CD8-positive, alpha-beta memory T cell (primary cell): Measurements from ENCODE around the gene RGS3. TPM values are rescaled to one million over a fixed set of nuclear protein-coding genes. Genes with fewer than 3 reads are reported as not detected.

Source experiments
- CTCF ChIA-PET: fragments of 350-600 bp; sonication (Branson Sonifier 250); formaldehyde crosslinking; loops from one replicate; lab custom pipeline; 2021; ENCODE audit warnings: antibody characterized with exemption; lab: Charles Lee
- POLR2A ChIA-PET: fragments of 350-600 bp; sonication (Branson Sonifier 250); formaldehyde crosslinking; loops from one replicate; lab custom pipeline; 2021; ENCODE audit warnings: antibody characterized with exemption; lab: Charles Lee
- DNase-seq, 5 donors: peaks; one replicate each; pipeline versions ENCODE4 v3.0.0 to v3.0.0-alpha.2; 2020 to 2022; ENCODE audit warnings: mixed read lengths in 1 of 5
- H3K27ac ChIP-seq: one replicate; pipeline ENCODE4 v1.7.0; 2013; ENCODE audit warnings: low read depth, mild to moderate bottlenecking, low read length, moderate library complexity
- H3K27me3 ChIP-seq: 2 replicates; pipeline ENCODE4 v1.7.0; 2013; ENCODE audit warnings: low read length, mild to moderate bottlenecking; ENCODE audit not compliant: insufficient read depth, poor library complexity, severe bottlenecking
- H3K36me3 ChIP-seq: 2 replicates; pipeline ENCODE4 v1.7.0; 2013; ENCODE audit warnings: mild to moderate bottlenecking, low read length, moderate library complexity; ENCODE audit not compliant: insufficient read depth
- H3K4me1 ChIP-seq: 2 replicates; pipeline ENCODE4 v1.7.0; 2013; ENCODE audit warnings: mild to moderate bottlenecking, low read length, moderate library complexity; ENCODE audit not compliant: insufficient read depth
- H3K4me3 ChIP-seq: 2 replicates; pipeline ENCODE4 v1.7.0; 2013; ENCODE audit warnings: mild to moderate bottlenecking, low read length
- H3K9me3 ChIP-seq: 2 replicates; pipeline ENCODE4 v1.7.0; 2013; ENCODE audit warnings: mild to moderate bottlenecking, low read length
- H3K27ac Mint-ChIP-seq, 8 donors: one replicate each; pipeline ENCODE4 v1.8.0; 2020 to 2021; ENCODE audit warnings: mixed read lengths in 8 of 8, mild to moderate bottlenecking in 6 of 8, inconsistent platforms in 3 of 8, moderate library complexity in 3 of 8
- H3K27me3 Mint-ChIP-seq, 2 donors: one replicate each; pipeline ENCODE4 v1.8.0; 2020 to 2021; ENCODE audit warnings: mixed read lengths in 2 of 2, mild to moderate bottlenecking in 1 of 2, moderate library complexity in 1 of 2
- H3K36me3 Mint-ChIP-seq, 3 donors: one replicate each; pipeline ENCODE4 v1.8.0; 2020 to 2021; ENCODE audit warnings: mixed read lengths in 3 of 3, inconsistent platforms in 1 of 3, mild to moderate bottlenecking in 1 of 3
- H3K4me1 Mint-ChIP-seq, 3 donors: one replicate each; pipeline ENCODE4 v1.8.0; 2020 to 2021; ENCODE audit warnings: mixed read lengths in 3 of 3, inconsistent platforms in 1 of 3, mild to moderate bottlenecking in 1 of 3
- H3K4me3 Mint-ChIP-seq, 7 donors: one replicate each; pipeline ENCODE4 v1.8.0; 2020 to 2021; ENCODE audit warnings: mixed read lengths in 7 of 7, mild to moderate bottlenecking in 6 of 7, moderate library complexity in 4 of 7, inconsistent platforms in 2 of 7
- H3K9me3 Mint-ChIP-seq, 5 donors: one replicate each; pipeline ENCODE4 v1.8.0; 2020 to 2022; ENCODE audit warnings: mixed read lengths in 5 of 5, mild to moderate bottlenecking in 3 of 5, moderate library complexity in 2 of 5, inconsistent platforms in 1 of 5
- polyA plus RNA-seq: library from polyadenylated mRNA; unstranded; fragments of 300-500 nt; fragmentation: Illumina TruSeq; gene quantifications from one replicate; pipeline ENCODE4 v1.2.3, GENCODE V29; 2021
- total RNA-seq, 2 experiments: library from RNA; stranded (reverse); gene quantifications; one replicate each; pipeline ENCODE4 v1.2.3, GENCODE V29; 2021

The RGS3 gene
- total and polyA plus RNA-seq, 3 experiments from 2014 or later: 59.8 to 91.2 (median 89.2) TPM

DNA sequence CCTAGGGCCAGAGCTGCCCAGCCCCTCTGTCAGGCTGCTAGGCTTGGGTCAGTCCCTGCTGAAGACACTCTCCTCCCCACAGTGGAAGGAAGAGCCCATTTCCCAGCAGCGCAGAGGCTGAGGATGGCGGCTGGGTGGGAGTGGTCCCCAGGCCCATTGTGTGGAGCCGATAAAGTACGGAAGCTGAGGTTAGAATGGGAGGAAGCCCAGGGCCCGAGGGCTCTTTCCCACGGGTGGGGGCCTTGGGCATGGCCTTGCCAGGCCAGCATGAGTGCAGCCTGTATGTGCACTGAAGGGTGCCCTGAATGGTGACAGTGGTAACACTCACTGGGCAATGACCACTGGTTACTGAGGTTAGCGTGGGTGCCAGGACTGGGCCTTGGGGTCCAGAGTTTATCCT lies 125.9 kb downstream of the RGS3 start:
- Mint-ChIP-seq H3K9me3 (no peaks in the 10 kb centered on the region), H3K36me3 (peaks cover 0 to 61% (median 5%) of the 10 kb centered on the region in 3 donors), H3K27ac (peak overlapping the region in 4 of 8 donors; percentile 39 to 74 (median 59)), H3K4me1 (peaks cover 32 to 50% (median 46%) of the 10 kb centered on the region in 3 donors), H3K27me3 (no peaks in the 10 kb centered on the region), H3K4me3 (no peak overlapping the region)
- peaks cover 4% of the 10 kb centered on the region for H3K36me3 ChIP-seq
- H3K27ac ChIP-seq: no peak overlapping the region
- H3K9me3 ChIP-seq: no peaks in the 10 kb centered on the region
- no peak overlapping the region for H3K4me3 ChIP-seq
- ChIA-PET CTCF (interaction anchor here (1.0 to 6.5 kb wide), 6 partner anchors 13 to 143 kb away, joined by 3 to 45 read pairs (median 6); no protein-coding TSS in a partner anchor), POLR2A (no interaction called here)
- DNase-seq: no peak
- H3K4me1 ChIP-seq: peaks cover 4% of the 10 kb centered on the region
- no peaks in the 10 kb centered on the region for H3K27me3 ChIP-seq

DNA sequence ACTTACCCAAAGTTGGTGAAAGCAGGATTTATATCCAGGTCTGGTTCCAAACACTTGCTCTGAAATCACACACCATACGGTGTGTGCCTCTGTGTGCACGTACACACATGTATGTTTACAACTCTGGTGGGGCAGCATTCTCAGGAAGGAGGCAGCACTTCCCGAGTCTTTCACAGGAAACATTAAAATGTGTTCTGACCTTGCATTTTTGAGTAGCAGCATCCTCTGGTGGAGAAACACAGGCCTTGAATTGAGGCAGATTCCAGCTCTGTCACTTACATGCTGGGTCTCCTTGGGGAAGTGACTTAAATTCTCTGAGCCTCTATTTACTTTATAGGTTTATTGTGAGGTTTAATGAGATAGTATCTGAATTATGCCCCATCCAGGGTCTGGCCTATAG lies 126.4 kb downstream of the RGS3 start:
- CTCF ChIA-PET: interaction anchor here (0.8 to 6.5 kb wide), 6 partner anchors 12 to 143 kb away, joined by 3 to 45 read pairs (median 6); no protein-coding TSS in a partner anchor
- H3K27ac ChIP-seq: no peak overlapping the region

DNA sequence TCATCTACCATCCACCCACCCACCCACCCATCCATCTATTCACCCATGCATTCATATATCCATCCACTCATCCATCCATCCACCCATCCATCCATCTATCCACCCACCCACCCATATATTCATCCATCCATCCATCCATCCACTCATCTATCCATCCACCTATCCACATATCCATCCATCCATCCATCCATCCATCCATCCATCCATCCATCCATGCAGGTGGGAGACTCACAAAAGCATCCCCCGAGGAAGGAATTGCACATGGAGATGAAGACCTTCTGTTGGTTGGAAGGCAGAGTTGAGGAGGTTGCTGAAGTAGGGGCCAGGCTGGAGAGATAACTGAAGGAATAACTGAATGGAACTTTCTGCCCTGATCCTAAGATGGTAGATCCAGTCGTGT lies 126.9 kb downstream of the RGS3 start:
- Histone ChIP-seq H3K4me3 (no peak overlapping the region), H3K27ac (no peak overlapping the region), H3K36me3 (no peaks in the 10 kb centered on the region), H3K27me3 (no peaks in the 10 kb centered on the region), H3K4me1 (peaks cover 4% of the 10 kb centered on the region), H3K9me3 (no peaks in the 10 kb centered on the region)
- POLR2A ChIA-PET: no interaction called here
- peak overlapping the region in 3 of 8 donors; percentile 29 to 90 (median 73) for H3K27ac Mint-ChIP-seq
- H3K4me1 Mint-ChIP-seq: peaks cover 23 to 41% (median 36%) of the 10 kb centered on the region in 3 donors
- no peak overlapping the region for H3K4me3 Mint-ChIP-seq
- H3K9me3 Mint-ChIP-seq: no peaks in the 10 kb centered on the region
- CTCF ChIA-PET: interaction anchor here (0.8 to 6.5 kb wide), 4 partner anchors 65 to 144 kb away, joined by 3 to 45 read pairs (median 27); no protein-coding TSS in a partner anchor
- peaks cover 0 to 59% (median 2%) of the 10 kb centered on the region in 3 donors for H3K36me3 Mint-ChIP-seq
- no peaks in the 10 kb centered on the region for H3K27me3 Mint-ChIP-seq
- no peak for DNase-seq

More for the DNA sequence above, 126.4 kb downstream of the RGS3 start:
- no peak for DNase-seq
- Mint-ChIP-seq H3K4me1 (peaks cover 28 to 46% (median 41%) of the 10 kb centered on the region in 3 donors), H3K9me3 (no peaks in the 10 kb centered on the region), H3K27me3 (no peaks in the 10 kb centered on the region), H3K4me3 (peak overlapping the region in 1 of 7 donors; percentile 5), H3K27ac (peak overlapping the region in 4 of 8 donors; percentile 22 to 82 (median 56)), H3K36me3 (peaks cover 0 to 59% (median 2%) of the 10 kb centered on the region in 3 donors)
- no peaks in the 10 kb centered on the region for H3K27me3 ChIP-seq
- H3K9me3 ChIP-seq: no peaks in the 10 kb centered on the region
- H3K4me3 ChIP-seq: no peak overlapping the region
- H3K36me3 ChIP-seq: no peaks in the 10 kb centered on the region
- POLR2A ChIA-PET: no interaction called here
- peaks cover 4% of the 10 kb centered on the region for H3K4me1 ChIP-seq

DNA sequence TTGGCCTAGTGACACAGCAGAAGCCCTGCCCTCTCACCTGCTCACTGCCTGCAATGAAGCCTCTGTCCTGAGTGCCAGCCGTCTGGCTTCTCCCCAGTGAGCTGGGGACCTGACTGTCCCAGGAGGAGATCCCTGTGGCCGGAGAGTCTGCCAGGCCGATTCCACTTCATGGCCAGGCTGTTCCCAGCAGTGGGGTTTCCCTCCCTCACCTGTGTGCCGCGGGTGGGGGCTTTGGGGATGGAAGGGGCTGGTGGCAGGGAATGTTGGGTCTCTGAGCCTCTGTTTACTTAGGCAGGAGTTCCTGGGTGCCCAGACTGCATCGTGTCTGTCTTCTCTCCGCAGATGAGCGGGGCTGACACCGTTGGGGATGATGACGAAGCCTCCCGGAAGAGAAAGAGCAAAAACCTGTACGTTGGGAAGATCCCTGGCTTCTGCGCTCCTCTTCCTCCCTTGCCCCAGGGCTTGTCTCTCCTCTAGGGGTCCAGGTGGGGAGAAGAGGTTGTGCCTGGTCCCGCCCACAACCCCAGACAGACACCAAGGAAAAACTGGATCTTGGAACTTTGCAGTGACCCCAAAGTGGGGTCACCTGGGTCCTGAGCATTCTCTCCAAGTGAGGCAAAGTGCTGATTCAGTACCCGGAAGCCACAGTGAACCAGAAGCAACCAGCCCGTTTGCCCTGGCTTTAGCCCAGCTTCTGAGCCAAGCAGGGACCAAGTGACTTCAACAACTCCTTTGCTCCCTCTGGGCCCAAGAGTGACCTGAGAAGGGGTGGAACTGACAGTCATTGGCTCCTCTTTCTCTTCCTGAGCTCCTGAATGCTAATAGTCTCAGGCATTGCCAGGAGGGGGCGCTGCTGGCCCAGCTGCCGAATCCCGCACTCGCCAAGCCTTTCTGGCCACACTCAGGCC lies 127.7 kb downstream of the RGS3 start:
- ChIA-PET POLR2A (no interaction called here), CTCF (interaction anchor here (0.5 to 5.7 kb wide), 5 partner anchors 9 to 182 kb away, joined by 3 to 45 read pairs (median 4); no protein-coding TSS in a partner anchor)
- Histone ChIP-seq H3K27ac (no peak overlapping the region), H3K4me3 (no peak overlapping the region), H3K9me3 (no peaks in the 10 kb centered on the region), H3K4me1 (peaks cover 4% of the 10 kb centered on the region), H3K27me3 (no peaks in the 10 kb centered on the region), H3K36me3 (no peaks in the 10 kb centered on the region)
- Mint-ChIP-seq H3K4me1 (peaks cover 20 to 35% (median 29%) of the 10 kb centered on the region in 3 donors), H3K27me3 (no peaks in the 10 kb centered on the region), H3K9me3 (no peaks in the 10 kb centered on the region), H3K27ac (peak overlapping the region in 5 of 8 donors; percentile 47 to 74 (median 66)), H3K4me3 (no peak overlapping the region), H3K36me3 (peaks cover 0 to 59% (median 5%) of the 10 kb centered on the region in 3 donors)
- peak in 4 of 5 donors; percentile 17 to 49 (median 30) for DNase-seq

DNA sequence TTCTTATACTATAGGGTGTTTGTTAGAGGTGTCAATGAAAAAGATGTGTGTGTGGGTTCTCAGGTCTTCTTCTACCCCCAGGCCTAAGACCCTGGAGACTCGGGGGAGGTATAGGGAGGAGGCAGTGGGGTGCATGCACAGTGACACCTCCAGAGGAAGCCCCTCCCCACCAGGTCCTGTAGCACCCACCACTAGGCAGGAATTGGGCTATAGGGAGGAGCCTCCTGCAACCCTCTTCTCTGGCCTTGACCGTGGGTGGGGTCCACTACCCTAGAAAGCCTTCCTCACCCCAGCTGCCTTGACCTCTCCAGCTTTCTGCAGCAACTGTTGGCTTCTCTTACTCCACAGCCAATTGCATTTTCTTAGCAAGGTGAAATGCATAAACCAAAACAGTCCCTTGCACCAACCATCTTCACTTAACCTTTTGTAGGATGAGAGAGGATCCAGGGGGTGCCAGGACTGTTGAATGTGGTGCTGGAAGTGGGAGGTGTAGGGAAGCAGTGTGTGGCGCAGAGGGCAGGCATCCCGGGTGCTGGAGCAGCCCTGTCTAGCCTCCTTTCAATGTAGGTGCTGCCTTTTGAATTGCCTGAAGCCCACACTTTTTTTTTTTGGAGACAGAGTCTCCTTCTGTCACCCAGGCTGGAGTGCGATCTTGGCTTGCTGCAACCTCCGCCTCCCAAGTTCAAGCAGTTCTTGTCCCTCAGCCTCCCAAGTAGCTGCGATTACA lies 128.5 kb downstream of the RGS3 start:
- CTCF ChIA-PET: interaction anchor here (0.7 to 5.7 kb wide), 4 partner anchors 10 to 65 kb away, joined by 4 to 45 read pairs (median 8); no protein-coding TSS in a partner anchor
- Mint-ChIP-seq H3K9me3 (no peaks in the 10 kb centered on the region), H3K27me3 (no peaks in the 10 kb centered on the region), H3K27ac (peak overlapping the region in 6 of 8 donors; percentile 43 to 73 (median 54)), H3K4me3 (no peak overlapping the region), H3K36me3 (peaks cover 0 to 60% (median 6%) of the 10 kb centered on the region in 3 donors), H3K4me1 (peaks cover 14 to 29% (median 23%) of the 10 kb centered on the region in 3 donors)
- no peak overlapping the region for H3K4me3 ChIP-seq
- no peaks in the 10 kb centered on the region for H3K9me3 ChIP-seq
- POLR2A ChIA-PET: no interaction called here
- H3K4me1 ChIP-seq: peaks cover 4% of the 10 kb centered on the region
- H3K27ac ChIP-seq: no peak overlapping the region
- H3K27me3 ChIP-seq: no peaks in the 10 kb centered on the region
- no peak for DNase-seq
- H3K36me3 ChIP-seq: no peaks in the 10 kb centered on the region

DNA sequence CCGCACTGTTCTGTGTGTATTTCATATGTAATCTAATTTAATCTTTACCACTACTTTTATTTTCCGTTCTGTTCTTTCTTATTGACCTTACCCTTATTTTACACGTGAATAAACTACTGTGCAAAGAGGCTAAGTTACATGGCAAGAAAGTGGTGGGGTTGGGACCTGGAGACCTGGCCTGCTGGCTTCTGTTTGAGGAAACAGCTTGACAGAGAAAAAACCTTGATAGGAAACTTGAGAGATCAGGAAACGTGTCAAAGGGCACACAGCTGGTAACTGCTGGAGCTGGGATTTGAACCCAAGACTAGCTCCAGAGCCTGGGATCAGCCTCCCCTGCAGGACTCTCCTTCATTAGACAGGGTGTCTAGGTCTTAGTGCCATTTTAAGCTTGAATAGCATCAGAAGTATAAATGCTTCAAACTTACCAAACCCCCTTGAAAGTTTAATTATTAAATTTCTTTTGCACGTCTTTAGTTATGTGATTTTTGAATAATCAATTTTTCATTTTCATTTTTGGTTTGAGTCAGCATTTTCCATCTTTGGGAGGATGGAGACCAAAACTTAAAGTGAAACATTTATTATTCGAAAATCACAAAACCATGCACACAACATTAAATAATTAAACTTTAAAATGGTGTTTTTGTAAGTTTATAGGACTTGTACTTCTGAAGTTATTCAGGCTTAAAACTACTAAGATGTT lies 129.5 kb downstream of the RGS3 start:
- ChIA-PET CTCF (interaction anchor here (2.8 to 5.7 kb wide), 2 partner anchors 64 to 147 kb away, joined by 7 to 45 read pairs; no protein-coding TSS in a partner anchor), POLR2A (no interaction called here)
- DNase-seq: peak in 1 of 5 donors; percentile 24
- H3K27ac Mint-ChIP-seq: peak overlapping the region in 5 of 8 donors; percentile 3 to 58 (median 18)
- no peak overlapping the region for H3K4me3 Mint-ChIP-seq
- H3K27me3 Mint-ChIP-seq: no peaks in the 10 kb centered on the region
- peaks cover 0 to 69% (median 6%) of the 10 kb centered on the region in 3 donors for H3K36me3 Mint-ChIP-seq
- no peaks in the 10 kb centered on the region for H3K9me3 Mint-ChIP-seq
- Histone ChIP-seq H3K27me3 (no peaks in the 10 kb centered on the region), H3K36me3 (no peaks in the 10 kb centered on the region), H3K9me3 (no peaks in the 10 kb centered on the region), H3K4me1 (peaks cover 4% of the 10 kb centered on the region), H3K27ac (no peak overlapping the region), H3K4me3 (no peak overlapping the region)
- H3K4me1 Mint-ChIP-seq: peaks cover 14 to 29% (median 23%) of the 10 kb centered on the region in 3 donors

DNA sequence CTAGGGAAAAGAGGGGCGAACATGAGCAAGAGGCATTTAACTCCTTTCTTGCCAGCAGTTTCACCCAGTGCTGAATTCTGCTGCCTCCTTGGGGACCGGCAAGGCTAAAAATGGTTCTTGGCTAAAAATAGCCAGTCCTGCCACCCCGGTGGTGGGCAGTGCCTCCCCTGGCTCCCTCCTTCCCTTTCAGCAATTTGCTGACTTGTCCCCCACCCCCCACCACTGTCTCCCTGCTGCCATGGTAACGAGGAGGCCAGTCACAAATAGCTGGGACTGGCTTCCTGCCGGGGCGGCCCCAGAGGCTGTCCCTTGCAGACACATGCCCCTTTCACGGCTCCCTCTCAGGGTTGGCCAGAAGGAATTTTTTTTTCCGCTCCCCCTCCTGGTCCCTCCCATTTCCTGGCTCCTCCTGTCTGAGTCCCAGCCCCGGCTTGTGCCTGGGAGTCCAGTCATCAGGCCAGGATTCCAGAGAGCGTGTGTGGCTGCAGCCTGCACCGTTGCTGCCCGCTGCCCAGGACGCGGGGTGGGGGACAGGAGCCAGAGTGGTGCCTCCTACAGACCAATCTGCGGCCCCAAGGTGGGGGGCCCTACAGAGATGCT lies 130.3 kb downstream of the RGS3 start:
- ChIA-PET POLR2A (no interaction called here), CTCF (interaction anchor here (1.3 to 5.7 kb wide), 5 partner anchors 9 to 147 kb away, joined by 5 to 45 read pairs (median 7); no protein-coding TSS in a partner anchor)
- Mint-ChIP-seq H3K9me3 (no peaks in the 10 kb centered on the region), H3K36me3 (peaks cover 0 to 66% (median 4%) of the 10 kb centered on the region in 3 donors), H3K27ac (peak overlapping the region in 2 of 8 donors; percentile 26 to 54), H3K27me3 (no peaks in the 10 kb centered on the region), H3K4me1 (peaks cover 11 to 22% (median 19%) of the 10 kb centered on the region in 3 donors), H3K4me3 (no peak overlapping the region)
- Histone ChIP-seq H3K4me1 (peaks cover 4% of the 10 kb centered on the region), H3K27me3 (no peaks in the 10 kb centered on the region), H3K27ac (no peak overlapping the region), H3K4me3 (no peak overlapping the region), H3K9me3 (no peaks in the 10 kb centered on the region), H3K36me3 (no peaks in the 10 kb centered on the region)
- peak in 1 of 5 donors; percentile 40 for DNase-seq
